Brain pericyte (primary cell): ENCODE data around the gene RSPH3.
A peak's percentile ranks its signal among the peaks of the same experiment; 100 is the strongest.
"Not testable (repeated sequence)": the region's sequence is repeated elsewhere in the genome, so short reads cannot be mapped to it uniquely, and the experiment has no call there.

Source experiments
- DNase-seq: peaks from one replicate; pipeline ENCODE4 v3.0.0-alpha.2; 2012; ENCODE audit warnings: low read depth, low spot score

Gene RSPH3

DNA sequence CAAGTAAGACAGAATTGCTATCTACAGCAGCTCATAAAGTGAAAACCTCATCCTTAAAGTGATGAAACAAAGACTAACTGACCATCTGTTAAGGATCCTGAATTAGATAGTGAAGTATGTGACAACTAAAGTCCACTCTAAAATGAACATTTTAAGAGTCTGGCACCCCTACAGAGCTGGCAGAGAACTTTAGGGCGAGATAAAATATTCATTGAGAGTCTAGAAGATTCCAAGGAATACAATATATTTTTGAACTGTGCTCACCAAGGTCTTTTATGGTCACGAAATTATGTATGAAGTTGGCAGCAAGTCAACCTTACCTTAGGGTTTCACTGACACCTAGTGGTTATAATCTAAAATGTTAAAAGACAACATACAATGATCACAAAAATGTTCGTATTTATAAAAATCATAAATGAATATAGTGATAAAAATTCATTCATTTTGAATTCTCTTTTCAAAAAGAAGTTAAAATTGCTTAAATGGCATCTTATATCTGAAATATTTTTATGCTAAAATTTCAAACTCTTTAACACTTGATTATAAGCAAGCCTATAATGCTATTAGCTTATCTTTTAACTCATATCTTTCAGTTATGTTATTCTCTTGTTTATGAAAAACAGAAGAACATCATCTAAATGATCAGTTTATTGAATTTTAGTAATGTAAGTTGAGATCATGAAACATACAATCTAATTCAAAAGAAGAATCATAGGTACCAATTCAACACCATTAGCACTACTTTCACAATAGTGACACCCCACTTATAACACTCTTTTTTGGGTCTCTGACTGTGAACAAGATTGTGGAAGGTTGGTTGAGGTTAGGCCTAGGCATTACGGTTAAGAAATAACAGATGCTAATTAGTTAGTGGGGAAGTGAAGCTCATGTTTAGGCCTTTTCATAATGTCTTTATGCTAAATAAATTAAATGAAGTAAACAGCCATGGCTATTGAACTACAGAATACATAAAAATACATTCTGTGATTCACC is 27.5 kb downstream of the RSPH3 start:
- peak; percentile 12 for DNase-seq

DNA sequence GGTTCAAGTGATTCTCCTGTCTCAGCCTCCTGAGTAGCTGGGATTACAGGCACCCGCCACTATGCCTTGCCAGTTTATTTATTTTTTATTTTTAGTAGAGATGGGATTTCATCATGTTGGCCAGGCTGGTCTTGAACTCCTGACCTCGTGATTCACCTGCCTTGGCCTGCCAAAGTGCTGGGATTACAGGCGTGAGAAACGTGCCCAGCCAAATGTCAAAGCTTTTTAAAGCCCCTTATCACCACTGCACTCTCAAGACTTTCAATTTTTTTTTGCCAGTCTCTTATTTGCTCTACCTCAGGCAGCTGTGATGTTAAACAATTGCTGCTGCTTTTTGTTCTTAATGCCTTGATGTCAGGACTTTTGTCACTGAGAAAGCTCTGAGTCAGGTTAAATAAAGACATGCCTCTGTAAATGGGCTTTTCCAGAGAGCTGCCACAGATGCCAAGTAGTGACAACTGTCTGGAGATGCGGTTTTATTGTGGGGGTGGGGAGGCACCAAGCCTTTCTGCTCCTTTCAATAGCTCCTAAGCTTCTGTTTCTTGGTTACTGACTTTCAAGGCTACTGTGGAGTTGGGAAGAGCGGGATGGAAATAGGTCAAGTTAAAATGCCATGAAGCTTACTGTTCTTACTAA is 29.2 kb downstream of the RSPH3 start:
- DNase-seq, result no peak

DNA sequence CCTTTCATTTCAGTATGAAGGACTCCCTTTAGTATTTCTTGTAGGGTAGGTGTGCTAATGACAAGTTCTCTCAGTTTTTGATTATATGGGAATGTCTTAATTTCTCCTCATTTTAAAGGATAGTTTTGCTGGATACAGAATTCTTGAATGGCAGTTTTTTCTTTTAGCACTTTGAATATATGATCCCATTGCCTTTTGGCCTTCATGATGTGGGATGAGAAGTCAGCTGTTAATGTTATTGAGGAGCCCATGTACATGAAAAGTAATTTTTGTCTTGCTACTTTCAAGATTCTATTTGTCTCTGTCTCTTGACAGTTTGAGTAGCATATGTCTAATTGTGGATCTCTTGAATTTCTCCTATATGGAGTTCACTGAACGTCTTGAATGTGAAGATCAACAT is 30.9 kb downstream of the RSPH3 start:
- DNase-seq, result no peak

DNA sequence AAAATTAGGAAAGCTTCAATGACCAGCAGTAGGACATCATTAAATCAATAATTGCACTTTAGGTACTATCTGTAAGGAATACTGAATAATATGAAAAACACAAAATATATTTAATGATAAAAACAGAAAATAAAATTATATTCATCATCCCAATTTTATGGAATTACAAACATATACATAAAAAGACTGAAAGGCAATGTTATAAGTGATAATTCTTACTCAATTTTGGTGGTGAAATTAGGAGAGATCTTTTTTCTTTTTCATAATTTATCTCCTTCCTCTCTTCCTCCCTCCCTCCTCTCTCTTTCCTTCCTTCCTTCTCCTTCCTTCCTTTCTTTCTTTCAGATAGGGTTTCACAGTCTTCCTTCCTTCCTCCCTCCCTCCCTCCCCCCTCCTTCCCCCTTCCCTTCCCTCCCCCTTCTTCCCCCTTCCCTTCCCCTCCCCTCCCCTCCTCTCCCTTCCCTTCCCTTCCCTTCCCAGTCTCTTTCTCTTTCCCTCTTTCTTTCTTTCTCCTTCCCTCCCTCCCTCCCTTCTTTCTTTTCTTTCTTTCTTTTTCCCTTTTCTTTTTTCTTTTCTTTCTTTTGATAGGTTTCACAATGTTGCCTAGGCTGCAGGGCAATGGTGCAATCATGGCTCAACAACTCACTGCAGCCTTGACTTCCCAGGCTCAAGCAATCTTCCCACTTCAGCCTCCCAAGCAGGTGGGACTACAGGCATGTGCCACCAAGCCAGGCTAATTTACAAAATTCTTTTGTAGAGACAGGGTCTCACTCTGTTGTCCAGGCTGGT is 36.8 kb downstream of the RSPH3 start:
- no peak for DNase-seq

DNA sequence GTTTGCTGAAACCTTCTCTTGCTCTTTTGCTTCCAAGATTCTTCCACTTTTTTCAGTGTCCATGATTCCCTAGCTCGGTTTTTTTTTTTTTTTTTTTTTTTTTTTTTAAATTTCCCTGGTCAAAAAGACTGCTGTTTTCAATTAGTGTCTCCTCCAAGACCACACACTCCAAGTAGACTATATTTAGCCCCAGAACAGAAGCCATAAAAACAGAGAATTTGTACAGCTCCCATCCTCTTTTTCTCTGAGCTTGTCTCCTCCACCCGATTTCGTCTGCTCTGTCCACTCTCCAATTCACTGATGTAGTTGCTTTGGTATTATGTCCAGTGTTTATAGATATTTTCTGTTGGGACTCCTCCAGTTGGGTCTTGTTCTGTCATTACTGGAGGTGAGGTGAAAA is 37.6 kb downstream of the RSPH3 start:
- no peak for DNase-seq

DNA sequence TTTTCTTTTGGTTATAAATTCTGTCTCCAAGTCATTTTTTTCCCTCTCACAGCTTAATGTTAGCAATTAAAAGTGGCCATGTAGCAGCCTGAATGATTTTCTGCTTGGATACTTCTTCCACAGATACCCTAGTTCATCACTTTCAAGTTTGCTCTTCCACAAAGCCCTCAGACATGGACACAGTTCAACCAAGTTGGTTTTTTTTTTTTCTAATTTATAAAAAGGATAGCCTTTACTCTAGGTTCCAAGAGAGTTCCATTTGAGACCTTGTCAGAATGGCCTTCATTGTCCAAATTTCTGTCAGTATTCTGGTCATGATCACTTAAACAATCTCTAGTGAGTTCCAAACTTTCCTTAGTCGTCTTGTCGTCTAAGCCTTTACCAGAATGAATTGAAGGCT is 40.0 kb downstream of the RSPH3 start:
- no peak for DNase-seq

DNA sequence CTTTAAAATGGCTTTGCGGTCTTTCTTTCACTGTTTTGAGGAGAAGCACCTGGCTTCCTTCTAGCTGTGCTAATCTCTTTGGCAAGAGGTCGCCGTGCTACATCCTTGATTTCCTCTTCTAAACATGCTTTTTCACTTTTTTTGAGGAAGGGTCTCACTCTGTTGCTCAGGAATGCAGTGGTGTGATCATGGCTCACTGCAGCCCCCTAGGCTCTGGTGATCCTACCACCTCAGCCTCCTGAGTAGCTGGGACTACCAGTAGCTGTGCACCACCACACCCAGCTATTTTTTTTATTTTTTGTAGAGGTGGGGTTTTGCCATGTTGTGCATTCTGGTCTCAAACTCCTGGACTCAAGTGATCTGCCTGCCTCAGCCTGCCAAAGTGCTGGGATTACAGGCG is 40.5 kb downstream of the RSPH3 start:
- DNase-seq, result no peak

DNA sequence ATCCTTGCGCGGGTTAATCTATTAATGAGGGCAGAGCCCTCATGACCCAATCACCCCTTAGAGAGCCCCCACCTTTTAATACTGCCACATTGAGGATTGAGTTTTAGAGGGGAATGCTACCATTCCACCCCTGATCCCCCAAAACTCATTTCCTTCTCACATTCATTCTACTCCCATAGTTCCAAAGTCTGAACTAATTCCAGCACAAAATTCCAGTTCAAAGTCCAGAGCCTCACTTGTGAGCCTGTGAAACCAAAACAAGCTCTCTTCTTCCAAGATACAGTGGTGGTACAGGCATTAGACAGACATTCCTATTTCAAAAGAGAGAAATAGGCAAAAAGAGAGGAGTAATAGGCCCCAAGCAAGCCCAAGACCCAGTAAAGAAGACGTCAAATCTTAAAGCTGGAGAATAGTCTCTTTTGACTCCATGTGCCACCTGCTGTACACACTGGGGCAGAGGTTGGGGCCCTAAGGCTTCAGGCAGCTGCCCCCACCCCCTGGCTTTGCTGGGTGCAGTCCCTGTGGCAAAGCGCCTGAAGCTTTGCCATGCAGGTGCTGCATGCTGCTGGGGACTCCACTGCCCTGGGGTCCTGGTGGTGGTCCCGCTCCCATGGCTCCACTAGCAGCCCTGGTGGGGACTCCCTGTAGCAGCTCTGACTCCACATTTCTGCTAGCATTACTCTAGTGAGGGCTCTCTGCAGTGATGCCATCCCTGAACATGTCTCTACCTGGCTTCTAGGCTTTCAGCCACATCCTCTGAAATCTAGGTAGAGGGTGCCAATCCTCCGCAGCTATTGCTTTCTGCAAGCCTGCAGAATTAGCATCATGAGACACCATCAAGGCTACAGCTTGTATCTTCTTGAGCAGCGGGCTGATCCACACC is 41.3 kb downstream of the RSPH3 start:
- no peak for DNase-seq

DNA sequence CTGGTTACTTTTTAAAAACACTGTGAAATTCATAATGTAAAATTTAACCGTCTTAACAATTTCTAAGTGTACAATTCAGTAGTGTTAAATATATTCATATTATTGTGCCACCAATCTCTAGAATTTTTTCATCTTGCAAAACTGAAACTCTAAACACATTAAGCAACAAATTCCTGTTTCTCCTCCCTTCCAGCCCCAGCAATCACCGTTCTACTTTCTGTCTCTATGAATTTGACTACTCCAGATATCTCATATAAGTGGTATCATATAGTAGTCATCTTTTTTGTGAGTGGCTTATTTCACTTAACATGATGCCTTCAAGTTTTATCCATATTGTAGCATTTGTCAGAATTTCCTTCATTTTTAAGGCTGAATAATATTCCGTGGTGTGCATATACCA is 44.7 kb downstream of the RSPH3 start:
- DNase-seq, result no peak

DNA sequence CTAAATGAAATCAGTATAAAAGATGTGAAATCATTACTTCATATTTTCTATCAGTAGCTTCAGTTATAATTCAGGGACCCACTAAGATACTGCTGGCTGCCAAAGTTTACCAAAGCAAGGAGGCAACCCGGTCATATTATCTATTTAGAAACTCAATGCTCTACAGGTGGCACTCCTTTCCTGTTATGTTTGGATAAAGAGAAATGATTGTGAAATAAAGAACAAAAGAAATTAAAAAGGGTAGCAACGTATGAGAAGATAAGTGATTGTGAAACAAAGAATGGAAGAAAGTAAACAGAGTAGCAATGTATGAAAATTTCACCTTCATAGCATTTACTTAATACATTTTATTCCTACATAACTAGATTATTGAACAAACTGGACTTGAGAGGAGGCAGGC is 45.2 kb downstream of the RSPH3 start:
- no peak for DNase-seq

DNA sequence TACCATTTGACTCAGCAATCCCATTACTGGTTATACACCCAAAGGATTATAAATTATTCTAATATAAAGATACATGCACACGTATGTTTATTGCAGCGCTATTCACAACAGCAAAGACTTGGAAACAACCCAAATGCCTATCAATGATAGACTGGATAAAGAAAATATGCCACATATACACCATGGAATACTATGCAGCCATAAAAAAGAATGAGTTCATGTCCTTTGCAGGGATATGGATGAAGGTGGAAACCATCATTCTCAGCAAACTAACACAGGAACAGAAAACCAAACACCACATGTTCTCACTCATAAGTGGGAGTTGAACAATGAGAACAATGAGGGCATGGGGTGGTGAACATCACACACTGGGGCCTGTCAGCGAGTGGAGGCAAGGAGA is 48.0 kb downstream of the RSPH3 start:
- DNase-seq, result not testable (repeated sequence)

DNA sequence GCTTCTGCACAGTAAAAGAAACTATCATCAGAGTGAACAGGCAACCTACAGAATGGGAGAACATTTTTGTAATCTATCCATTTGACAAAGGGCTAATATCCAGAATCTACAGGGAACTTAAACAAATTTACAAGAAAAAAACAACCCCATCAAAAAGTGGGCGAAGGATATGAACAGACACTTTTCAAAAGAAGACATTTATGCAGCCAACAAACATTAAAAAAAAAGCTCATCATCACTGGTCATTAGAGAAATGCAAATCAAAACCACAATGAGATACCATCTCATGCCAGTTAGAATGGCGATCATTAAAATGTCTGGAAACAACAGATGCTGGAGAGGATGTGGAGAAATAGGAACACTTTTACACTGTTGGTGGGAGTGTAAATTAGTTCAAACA is 48.4 kb downstream of the RSPH3 start:
- DNase-seq, result not testable (repeated sequence)

DNA sequence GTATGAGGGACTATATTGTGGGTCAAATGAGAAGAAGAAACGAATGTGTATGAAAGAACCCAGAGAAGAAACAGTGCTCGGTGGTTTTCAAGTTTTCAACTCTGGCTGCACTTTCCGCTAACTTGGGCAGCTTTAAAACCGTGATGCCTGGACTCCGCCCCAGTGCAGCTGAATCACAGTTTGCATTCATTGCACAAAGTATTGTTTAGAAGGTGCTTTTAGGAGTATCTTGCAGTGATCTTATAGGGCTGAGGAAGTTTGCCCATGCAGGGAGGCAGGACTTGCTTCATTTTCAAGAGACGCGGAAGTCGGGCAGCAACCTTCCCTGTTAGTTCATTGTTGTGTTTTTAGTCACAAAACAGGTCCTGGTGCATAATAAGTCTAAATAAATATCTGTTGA is 52.7 kb downstream of the RSPH3 start:
- no peak for DNase-seq

DNA sequence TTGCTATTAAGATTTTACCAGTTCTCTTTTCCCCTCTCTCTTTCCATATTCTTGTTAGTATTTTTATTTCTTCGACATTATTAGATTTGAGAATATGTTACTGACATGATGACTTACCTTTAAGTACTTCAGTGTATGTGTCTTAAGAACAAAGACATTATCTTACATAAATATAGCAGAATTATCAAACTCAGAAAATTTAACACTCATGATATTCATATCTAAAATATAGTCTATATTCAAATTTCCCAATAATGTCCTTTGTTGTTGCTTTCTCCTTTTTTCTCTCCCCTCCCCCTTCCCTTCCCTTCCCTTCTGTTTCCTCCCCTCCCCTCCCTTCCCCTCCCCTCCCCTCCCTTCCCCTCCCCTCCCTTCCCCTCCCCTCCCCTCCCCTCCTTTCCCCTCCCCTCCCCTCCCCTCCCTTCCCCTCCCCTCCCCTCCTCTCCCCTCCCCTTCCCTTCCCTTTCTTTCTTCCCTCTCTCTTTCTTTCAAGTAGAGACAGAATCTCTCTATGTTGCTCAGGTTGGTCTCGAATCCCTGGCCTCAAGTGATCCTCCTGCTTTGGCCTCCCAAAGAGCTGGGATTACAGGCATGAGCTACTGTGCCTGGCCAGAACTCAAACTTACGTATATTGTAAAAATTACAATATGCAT is 56.5 kb downstream of the RSPH3 start:
- DNase-seq, result no peak

DNA sequence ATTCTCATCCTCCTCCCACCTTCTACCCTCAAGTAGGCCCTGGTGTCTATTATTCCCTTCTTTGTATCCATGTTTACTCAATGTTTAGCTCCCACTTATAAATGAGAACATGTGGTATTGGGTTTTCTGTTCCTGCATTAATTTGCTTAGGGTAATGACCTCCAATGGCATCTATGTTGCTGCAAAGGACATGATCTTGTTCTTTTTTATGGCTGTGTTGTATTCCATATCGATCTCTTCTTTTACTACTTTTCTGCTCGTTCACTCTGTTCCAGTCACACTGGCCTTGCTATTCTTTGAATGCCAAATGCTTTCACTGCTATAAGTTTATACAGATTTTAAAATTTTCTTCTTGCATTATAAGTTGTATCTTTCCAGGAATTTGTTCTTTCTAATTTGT is 57.7 kb downstream of the RSPH3 start:
- no peak for DNase-seq

DNA sequence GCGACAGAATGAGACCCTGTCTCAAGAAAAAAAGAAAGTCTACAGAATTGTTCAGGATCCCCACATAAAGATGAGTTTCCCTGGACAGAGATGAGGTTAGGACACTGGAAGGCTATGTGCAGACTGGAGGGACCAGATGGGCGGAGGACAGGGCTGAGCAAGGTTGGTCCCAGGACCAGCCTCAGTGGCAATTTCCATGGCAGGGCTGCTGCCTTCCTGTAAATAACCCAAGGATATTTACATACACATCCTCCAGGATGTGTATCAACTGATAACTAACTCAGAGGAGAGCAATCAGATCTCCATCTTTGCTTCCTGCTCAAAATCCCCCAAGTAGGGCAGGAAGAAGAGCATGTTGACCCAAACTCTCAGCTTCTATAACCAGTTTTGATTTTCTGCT is 58.8 kb downstream of the RSPH3 start:
- no peak for DNase-seq

DNA sequence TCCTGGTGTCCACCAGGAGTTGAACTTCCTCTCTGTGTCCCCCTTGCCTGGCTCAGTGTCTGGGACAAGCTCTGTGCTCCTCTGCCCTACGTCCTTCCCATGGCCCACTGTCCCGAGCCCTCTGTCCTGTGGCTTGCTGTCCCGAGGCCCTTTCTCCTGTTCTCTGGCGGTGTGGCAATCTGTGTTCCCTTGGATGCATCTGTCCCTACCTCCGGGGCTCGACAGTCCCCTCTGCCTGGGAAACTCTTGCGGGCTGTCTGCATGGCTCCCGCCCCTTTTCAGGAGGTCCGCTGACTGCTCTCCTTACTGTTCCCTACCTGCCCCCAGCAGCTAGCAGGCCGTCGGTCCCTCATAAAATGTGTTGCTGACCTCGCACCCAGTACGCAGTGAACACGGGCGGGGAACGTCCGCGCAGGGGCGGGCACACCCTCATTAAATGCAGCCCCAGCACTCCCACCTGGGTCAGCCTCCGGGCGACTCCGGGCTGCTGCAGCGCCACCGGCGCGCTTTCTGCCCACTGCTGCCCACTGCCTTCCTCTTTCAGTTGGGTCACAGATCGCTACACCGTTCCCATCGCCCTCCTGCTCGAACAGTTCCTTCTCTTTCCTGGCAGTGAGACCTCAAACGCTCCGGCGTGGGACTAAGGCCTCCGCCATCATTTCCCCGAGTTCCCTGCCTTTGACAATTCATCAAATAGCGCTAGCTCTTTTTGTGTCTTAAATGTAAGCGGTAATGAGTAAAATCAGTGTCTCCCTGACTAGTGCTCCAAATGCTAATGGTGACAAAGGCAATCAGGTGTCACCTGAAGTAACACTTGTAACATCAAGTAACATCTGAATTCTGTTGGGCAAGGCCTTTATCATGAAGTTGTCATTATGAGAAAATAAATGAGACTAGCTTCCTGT is 60.5 kb downstream of the RSPH3 start:
- no peak for DNase-seq

DNA sequence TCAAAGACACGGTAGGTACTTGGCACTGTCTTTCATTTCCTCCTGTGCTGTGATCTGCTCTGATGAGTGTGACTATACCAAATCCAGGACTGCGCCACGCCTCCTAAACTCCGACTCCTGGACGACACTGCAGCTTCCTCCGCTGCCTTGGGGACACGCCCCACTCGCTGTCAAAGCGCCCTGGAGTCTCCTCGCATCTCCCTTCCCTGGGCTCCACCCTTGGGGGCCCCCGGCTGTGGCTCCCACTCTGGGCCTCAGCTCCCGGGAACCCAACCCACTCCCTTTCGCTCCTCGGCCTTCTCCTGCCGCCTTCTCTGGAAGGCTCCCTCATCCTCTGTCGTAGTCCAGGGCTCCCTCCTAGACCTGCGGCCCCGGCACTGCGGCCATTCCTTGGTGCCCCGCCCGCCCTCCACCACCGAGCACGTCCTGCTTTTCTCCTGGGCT is 61.2 kb downstream of the RSPH3 start:
- DNase-seq, result no peak

DNA sequence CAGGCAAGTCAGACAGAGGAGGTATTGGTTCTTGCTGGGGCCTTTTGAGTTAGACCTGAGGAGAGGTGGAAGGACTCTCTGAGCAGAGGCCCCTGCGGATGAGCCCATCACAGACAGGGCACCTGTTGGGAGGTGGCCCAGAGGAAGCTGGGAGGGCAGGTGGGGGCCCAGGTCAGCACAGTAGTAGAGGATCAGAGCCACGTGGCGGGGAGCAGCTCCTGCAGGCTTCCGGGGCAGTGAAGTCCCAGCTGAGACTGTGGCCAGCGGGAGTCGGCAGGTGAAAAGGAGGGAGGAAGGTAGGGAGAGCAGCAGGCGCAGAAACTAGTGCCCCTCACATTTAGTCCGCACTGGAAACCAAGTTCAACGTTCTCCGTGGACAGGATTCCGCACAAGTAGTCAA is 61.8 kb downstream of the RSPH3 start:
- no peak for DNase-seq

DNA sequence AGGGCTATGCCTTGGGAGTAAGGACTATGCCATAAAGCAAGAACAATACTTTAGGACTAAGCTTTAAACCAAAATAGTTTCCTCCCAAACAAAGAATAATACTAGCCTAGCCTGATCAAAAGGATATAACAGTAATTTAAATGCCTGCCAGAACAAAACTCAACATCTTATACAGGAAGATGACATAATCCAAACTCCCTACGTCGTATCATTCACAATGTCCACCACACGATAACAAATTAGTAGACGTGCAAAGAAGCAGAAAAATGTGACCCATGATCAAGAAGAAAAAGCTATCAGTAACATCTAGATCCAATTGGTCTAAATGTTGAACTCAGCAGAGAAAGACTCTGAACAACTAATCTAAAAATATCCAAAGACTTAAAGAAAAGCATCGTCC is 65.8 kb downstream of the RSPH3 start:
- DNase-seq, result no peak
